Suppressor macrophage treated with lipopolysaccharide for 1 hour (primary cell): ENCODE results near the gene POP5.

ENCODE experiments used
- DNase-seq, 3 donors: peaks; one replicate each; pipeline ENCODE4 v3.0.0-alpha.2; 2020 to 2022

Gene POP5

GRCh38 chr12:120588948-120589930 is 8.0 kb upstream of the POP5 start:
- no peak for DNase-seq

GRCh38 chr12:120588371-120588770 is 7.2 kb upstream of the POP5 start:
- no peak for DNase-seq

- DNase-seq: no peak
These were observed 5.7 kb upstream of the POP5 start for GRCh38 chr12:120586860-120587259.

GRCh38 chr12:120586206-120586605 is 5.0 kb upstream of the POP5 start:
- no peak for DNase-seq

- peak; percentile 33 to 66 (median 49) for DNase-seq
These were observed 3.3 kb upstream of the POP5 start for GRCh38 chr12:120584343-120585149.

- DNase-seq: peak; percentile 77 to 90 (median 85)
These were observed 2.4 kb upstream of the POP5 start for GRCh38 chr12:120583478-120584030.

- DNase-seq: peak in 1 of 3 donors; percentile 18
These were observed 796 bp upstream of the POP5 start for GRCh38 chr12:120581998-120582397.

- no peak for DNase-seq
These were observed 2.0 kb downstream of the POP5 start for GRCh38 chr12:120579179-120579578.

- no peak for DNase-seq
These were observed 7.1 kb downstream of the POP5 start for GRCh38 chr12:120574106-120574505.

GRCh38 chr12:120573560-120573959 is 7.6 kb downstream of the POP5 start:
- DNase-seq: no peak

- DNase-seq: no peak
These were observed 9.9 kb downstream of the POP5 start for GRCh38 chr12:120571299-120571698.

- DNase-seq: no peak
These were observed 17.7 kb downstream of the POP5 start for GRCh38 chr12:120563495-120563894.

- DNase-seq: no peak
These were observed 18.3 kb downstream of the POP5 start for GRCh38 chr12:120562906-120563305.

- no peak for DNase-seq
These were observed 23.6 kb downstream of the POP5 start for GRCh38 chr12:120557589-120557988.

- no peak for DNase-seq
These were observed 26.5 kb downstream of the POP5 start for GRCh38 chr12:120554678-120555077.

- DNase-seq: no peak
These were observed 35.2 kb downstream of the POP5 start for GRCh38 chr12:120546050-120546386.

- no peak for DNase-seq
These were observed 36.5 kb downstream of the POP5 start for GRCh38 chr12:120544691-120545090.

GRCh38 chr12:120542166-120542565 is 39.0 kb downstream of the POP5 start:
- DNase-seq: no peak

- peak in 2 of 3 donors; percentile 20 to 39 for DNase-seq
These were observed 40.8 kb downstream of the POP5 start for GRCh38 chr12:120540445-120540844.

- DNase-seq: no peak
These were observed 41.9 kb downstream of the POP5 start for GRCh38 chr12:120539303-120539702.

GRCh38 chr12:120538281-120539156 is 42.7 kb downstream of the POP5 start:
- DNase-seq: peak in 1 of 3 donors; percentile 33

GRCh38 chr12:120537856-120538220 is 43.4 kb downstream of the POP5 start:
- no peak for DNase-seq
